HG02642 (cell line): ENCODE measurements around the gene HCRTR1.

ENCODE experiments used
- ATAC-seq: cut with Tn5 transposase; IDR thresholded peaks from one replicate; pipeline ENCODE4 v1.9.1; 2021; ENCODE audit warnings: mild to moderate bottlenecking; ENCODE audit not compliant: unreplicated experiment, poor library complexity

The HCRTR1 gene

DNA sequence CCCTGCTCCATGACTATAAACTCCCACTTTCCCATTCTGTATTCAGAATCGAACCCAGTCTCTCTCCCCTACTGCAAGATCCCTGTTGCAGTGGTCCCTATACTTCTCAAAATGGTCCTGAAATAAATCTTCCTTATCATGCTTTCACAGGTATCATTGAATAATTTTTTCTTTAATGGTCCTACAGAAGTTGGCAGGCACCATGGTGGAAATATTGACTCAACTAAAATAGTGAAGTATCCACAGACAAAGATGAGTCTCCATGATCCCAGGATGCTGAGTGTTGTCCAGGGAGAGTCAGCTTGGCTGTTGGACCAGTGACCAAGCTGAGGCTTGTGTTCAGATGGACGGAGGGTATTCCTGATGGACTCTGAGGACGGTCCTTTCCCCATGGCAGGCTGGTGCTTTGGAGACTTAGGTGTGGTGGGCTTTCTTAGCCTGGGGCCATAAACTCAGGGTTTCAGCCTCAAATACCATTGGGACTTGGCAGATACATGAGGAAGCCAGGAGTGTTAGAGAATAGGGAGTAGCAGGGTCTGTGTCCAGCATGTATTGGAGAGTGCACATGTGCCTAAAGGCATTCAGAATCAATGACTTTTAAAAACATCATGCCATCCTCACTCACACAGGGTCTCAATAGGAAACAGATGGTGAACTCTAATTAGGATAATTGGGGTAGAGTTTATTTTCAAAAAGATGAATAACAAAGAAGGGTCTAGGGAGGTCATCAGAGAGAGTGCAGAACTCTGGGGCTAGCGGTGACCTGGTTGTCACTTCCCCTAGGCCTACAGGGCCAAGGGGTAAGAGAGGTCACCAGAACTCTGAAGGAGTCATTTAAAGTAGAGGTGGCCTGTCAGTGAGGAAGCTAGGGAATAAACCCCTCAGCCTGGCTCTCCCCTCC is 21.4 kb upstream of the HCRTR1 start:
- no peak for ATAC-seq

- no peak for ATAC-seq
Measured at GRCh38 chr1:31596737-31597097, 20.8 kb upstream of the HCRTR1 start.

DNA sequence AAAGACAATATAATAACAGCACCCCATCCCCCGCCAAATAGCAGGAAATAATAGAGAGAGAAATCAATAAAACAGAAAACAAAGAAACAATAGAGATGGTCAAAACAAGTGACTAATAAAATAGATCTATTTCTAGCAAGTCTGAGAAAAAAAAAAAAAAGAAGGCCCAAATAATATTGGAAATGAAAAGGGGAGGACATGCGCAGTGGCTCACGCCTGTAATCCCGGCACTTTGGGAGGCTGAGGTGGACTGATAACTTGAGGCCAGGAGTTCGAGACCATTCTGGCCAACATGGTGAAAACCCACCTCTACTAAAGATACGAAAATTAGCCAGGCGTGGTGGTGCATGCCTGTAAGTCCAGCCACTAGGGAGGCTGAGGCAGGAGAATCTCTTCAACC is 18.5 kb upstream of the HCRTR1 start:
- no peak for ATAC-seq

DNA sequence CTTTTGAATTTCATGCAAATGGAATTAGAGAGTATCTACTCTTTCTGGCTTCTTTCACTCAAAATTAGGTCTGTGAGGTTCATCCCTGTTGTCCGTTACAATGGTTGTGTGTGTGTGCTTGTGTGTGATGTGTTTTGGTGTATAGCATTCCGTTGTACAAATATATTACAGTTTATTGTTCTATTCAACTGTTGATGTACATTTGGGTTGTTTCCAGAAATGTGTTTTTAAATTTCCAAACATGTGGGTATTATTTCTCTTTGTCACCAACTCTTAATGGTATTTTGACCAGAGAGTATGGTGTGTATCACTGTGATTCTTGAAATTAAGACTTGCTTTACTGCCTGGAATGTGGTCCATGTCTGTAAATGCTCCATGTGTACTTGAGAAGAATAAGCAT is 16.8 kb upstream of the HCRTR1 start:
- ATAC-seq, result no peak

DNA sequence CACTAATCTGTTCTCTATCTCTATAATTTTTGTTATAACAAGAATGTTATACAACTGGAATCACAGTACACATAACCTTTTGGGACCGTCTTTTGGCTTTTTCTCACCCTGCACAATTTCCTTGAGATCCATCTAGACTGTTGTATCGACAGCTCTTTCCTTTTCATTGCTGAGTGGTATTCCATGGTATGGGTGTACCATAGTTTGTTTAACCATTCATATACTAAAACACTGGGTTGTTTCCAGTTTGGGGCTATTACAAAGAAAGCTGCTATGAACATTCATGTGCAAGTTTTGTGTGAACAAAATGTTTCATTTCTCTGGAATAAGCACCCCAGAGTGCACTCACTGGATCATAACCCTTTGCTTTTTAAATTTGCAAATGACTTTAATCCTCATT is 15.4 kb upstream of the HCRTR1 start:
- ATAC-seq, result no peak

- peak; percentile 79 for ATAC-seq
Measured at GRCh38 chr1:31605908-31606427, 11.5 kb upstream of the HCRTR1 start.

GRCh38 chr1:31607360-31607759 is 10.1 kb upstream of the HCRTR1 start:
- ATAC-seq, result no peak

- no peak for ATAC-seq
Measured at GRCh38 chr1:31609514-31610118, 7.9 kb upstream of the HCRTR1 start.

DNA sequence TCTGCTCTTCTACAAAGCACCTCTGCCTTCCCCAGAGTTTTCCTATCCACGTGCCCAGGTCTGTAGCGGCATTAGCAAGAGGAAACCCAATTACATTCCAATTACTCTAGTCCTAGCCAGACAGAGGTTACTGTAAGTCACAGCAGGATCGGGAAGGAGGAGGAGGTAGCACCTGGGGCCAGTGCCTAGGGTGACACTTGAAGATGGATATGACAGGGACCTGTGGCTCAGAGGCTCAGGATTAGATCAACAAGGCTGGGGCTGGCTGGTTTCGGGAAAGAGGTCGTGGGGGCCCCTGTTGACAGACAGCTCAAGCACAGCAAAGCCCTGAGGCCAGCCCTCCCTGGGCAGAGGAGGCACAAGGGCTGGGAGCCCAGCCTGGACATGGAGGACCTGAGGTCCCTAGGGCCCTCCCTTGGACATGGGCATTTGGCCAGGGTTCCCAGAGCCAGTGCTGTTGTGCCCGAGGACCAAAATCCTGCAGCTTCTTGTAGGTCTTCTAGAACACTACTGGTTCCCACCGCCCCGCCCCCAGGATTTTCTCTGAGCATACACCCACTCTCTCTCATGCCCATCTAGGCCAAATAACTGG is 3.0 kb upstream of the HCRTR1 start:
- ATAC-seq, result no peak

- ATAC-seq, result no peak
Measured at GRCh38 chr1:31615414-31615813, 2.1 kb upstream of the HCRTR1 start.

DNA sequence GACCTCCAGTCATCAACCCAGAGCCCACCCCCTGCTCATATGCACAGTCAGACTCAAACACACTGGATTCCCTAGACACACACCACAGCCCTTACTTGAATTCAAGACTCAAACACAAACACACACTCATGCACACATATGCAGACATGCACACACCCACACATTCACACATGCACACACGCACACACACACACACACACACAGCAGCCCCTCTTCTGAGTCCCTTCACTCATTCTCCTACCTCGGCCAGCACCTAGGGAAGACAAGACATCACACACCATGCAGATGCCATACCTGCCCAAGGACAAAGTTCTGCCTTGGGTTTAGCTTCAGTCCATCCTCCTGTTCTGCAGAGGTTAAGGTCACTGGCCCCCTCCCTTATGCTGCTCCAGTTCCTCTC is 1.6 kb upstream of the HCRTR1 start:
- ATAC-seq, result no peak

DNA sequence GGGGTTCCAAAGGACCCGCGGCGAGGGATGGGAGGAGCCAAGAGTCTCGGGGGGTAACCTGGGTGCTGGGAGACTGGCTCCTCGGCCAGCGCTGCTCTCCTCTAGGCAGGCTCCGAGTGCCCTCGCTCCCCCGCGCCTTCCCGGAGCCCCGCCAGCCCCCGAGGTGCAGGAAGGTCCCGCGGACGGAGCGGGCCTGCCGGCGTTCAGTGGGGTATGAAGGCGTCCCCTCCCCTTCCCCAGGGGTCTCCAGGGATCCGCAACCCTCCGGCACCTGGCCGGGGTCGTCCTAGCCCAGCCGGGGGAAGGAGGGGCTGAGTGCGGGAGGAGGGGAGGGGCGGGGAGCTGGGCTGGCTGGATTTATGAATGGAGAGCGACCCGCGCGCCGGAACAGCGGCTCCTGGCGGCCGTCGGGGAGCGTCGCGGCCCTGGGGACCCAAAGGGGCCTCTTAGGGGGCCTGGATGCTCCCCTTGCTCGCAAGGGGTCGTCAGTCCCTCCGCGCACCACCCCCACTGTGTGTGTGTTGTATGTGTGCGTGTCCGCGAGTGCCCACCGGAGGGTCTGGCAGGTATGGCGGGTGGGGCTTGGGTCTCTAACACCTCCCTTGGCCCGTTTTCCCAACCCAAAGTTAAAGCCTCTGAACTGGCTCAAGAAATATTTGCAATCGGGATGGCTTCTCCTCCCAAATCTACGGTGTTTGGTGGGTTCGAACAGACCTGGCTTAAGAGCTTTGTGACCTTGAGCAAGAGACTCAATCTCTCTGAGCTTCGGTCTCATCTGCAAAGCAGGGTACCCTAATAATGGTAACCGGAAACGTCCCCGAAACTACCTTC is 642 bp downstream of the HCRTR1 start:
- ATAC-seq, result no peak

DNA sequence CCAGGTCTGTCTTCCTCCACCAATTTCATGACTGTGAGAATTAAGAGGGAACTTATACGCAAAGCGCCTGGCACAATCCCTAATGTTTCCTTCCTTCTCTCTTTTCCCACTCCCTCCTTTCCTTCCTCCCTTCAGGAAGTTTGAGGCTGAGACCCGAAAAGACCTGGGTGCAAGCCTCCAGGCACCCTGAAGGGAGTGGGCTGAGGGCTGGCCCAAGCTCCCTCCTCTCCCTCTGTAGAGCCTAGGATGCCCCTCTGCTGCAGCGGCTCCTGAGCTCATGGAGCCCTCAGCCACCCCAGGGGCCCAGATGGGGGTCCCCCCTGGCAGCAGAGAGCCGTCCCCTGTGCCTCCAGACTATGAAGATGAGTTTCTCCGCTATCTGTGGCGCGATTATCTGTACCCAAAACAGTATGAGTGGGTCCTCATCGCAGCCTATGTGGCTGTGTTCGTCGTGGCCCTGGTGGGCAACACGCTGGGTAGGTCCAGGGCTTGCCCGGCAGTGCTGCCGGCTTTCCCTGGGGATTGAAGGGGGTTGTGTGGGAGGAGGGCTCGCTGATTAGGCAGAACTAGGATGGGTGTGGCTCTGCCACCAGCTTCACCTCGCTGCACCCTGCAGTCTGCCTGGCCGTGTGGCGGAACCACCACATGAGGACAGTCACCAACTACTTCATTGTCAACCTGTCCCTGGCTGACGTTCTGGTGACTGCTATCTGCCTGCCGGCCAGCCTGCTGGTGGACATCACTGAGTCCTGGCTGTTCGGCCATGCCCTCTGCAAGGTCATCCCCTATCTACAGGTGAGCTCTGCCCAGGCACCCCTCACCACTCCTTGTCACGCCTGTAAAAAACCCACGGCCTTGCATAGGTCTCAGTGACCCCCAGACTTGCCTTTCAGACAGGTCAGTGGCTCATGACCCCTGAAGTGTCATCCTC is 1.7 kb downstream of the HCRTR1 start:
- no peak for ATAC-seq

DNA sequence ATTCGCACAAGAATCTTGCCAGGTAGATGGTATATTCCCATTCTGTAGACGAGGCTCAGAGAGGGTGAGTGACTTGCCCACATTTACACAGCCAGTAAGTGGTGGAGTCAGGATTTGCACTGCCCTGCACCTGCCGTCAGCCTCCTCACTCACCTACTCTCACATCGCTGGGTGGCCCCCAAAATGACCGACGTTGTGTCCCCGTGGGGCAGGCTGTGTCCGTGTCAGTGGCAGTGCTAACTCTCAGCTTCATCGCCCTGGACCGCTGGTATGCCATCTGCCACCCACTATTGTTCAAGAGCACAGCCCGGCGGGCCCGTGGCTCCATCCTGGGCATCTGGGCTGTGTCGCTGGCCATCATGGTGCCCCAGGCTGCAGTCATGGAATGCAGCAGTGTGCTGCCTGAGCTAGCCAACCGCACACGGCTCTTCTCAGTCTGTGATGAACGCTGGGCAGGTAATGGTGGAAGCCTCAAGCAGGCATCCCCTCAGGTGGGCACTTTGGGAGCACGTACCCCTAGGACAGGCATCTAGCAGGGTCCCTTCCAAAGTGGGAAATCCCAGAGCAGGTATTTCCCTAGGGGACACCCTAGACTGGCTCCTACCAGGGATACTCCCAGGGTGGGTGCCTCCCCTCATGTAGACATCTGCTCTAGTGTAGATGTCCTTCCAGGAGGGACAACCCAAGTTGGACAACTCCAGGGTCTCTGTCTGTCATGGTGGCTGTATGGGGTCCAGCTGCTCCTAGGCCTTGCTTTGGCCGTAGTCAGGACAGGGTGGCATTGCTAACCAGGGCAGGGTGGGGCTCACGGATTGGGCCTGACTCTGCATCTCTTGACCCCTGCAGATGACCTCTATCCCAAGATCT is 3.4 kb downstream of the HCRTR1 start:
- no peak for ATAC-seq

DNA sequence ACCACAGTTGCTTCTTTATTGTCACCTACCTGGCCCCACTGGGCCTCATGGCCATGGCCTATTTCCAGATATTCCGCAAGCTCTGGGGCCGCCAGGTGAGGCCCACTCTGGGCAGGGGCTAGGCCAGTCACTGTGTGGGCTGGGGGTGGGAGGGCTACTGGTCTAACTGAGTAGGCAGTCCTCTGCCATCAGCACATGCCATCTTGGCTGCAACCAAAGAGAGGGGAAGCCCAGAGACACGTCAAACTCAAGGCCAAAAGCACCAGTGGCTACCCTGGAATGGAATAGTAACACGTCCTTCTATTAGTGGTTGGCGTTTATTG is 4.0 kb downstream of the HCRTR1 start:
- ATAC-seq, result no peak

DNA sequence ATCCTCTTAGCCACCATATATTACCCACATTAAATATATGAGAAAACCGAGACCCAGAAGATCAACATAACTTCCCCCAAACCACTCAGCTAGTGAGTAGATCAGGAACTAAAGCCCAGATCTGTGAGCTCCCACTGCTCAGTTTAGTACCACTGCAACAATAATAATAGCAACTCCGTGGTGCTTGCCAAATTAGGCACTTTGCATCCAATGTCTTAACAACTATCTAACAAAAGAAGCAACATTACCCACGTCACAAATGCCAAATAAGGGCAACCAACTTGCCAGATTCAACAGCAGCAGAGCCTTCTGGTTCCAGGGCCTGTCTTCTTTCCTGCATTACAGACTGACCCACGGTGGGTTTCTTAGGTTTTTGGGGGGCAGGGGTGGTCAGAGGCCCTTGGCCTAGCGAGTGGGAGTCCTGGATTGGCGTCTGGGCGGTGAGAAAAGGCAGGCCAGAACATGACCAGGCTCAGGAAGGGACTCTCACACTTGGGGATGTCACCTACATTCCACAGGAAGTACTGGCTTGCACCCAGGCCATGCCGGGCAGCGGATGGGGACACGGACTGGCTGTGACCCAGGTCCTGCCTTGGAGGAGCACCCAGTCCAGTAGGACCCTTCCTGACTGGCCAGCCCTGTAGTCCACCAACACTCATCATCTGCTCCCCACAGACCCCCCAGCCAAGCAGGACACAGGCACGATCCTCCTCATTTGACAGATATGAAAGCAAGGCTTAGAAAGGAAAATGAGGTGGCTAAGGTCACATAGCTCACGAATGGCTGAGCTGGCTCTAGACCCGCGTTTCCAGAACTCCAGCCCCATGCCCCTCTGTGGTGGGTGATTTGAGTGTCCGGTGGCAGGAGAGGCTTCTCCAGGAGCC is 4.6 kb downstream of the HCRTR1 start:
- no peak for ATAC-seq

DNA sequence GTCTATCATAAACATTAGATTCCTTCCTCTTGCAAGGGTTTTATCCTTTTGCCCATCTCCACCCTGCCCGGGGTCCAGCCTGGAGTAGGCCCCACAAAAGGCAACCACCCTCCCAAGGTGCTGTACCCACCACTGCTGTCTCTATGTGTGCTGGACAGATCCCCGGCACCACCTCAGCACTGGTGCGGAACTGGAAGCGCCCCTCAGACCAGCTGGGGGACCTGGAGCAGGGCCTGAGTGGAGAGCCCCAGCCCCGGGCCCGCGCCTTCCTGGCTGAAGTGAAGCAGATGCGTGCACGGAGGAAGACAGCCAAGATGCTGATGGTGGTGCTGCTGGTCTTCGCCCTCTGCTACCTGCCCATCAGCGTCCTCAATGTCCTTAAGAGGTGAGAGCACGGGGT is 5.9 kb downstream of the HCRTR1 start:
- no peak for ATAC-seq

- ATAC-seq, result no peak
Measured at GRCh38 chr1:31624309-31624708, 6.8 kb downstream of the HCRTR1 start.
